ENCODE results near the gene MBNL1. TPM values are rescaled to one million over a fixed set of nuclear protein-coding genes. Genes with fewer than 3 reads are reported as not detected.

The MBNL1 gene
- total and polyA plus RNA-seq, 4 donors = 17.1 to 110 (median 62.3) TPM

- peak; percentile 75 to 77 for TF ChIP-seq HNF4A (conservative IDR thresholded peaks at IDR 0.05)
- peak in 1 of 2 donors; percentile 16 for TF ChIP-seq JUND (IDR thresholded peaks at IDR 0.05)
These were observed 46.1 kb downstream of the MBNL1 start (continued) for GRCh38 chr3:152314677-152315353.

GRCh38 chr3:152315623-152316022, 46.9 kb downstream of the MBNL1 start:
- 65% methylated on average over 6 of the region's 6 CpGs for WGBS
- Histone ChIP-seq H3K27ac (ENCODE audit: low read depth in 1 of 2, low read length in 2 of 2) (peak overlapping the region; percentile 37 to 79), H3K4me3 (ENCODE audit: low read depth in 1 of 3, low read length in 3 of 3) (no peak overlapping the region), H3K27me3 (ENCODE audit: control insufficient read depth in 4 of 4, insufficient read depth in 4 of 4, low read length in 3 of 4) (no peaks in the 10 kb centered on the region), H3K9ac (ENCODE audit: low read depth in 1 of 2, low read length in 2 of 2) (no peak overlapping the region), H3K4me1 (ENCODE audit: control insufficient read depth in 4 of 4, insufficient read depth in 4 of 4, low read length in 3 of 4) (peaks cover 7 to 21% (median 11%) of the 10 kb centered on the region in 4 donors), H3K9me3 (ENCODE audit: control insufficient read depth in 4 of 4, low read length in 3 of 4) (no peaks in the 10 kb centered on the region), H3K36me3 (ENCODE audit: control insufficient read depth in 4 of 4, insufficient read depth in 3 of 4, low read depth in 1 of 4, low read length in 3 of 4) (no peaks in the 10 kb centered on the region)
- no peak for DNase-seq (ENCODE audit: low spot score)
- TF ChIP-seq REST (IDR thresholded peaks at IDR 0.05) = no peak
- TF ChIP-seq RXRA (IDR thresholded peaks at IDR 0.05) = peak in 1 of 2 donors; percentile 30
- TF ChIP-seq ZBTB33 (IDR thresholded peaks at IDR 0.05) = no peak
- peak in 1 of 2 donors; percentile 34 for TF ChIP-seq RAD21 (IDR thresholded peaks at IDR 0.05)
- peak; percentile 7 for TF ChIP-seq MAX (IDR thresholded peaks at IDR 0.05)
- TF ChIP-seq JUND (IDR thresholded peaks at IDR 0.05) = no peak
- peak in 1 of 2 donors; percentile 11 for TF ChIP-seq EGR1 (IDR thresholded peaks at IDR 0.05; ENCODE audit: low read depth in 2 of 2)
- no peak for TF ChIP-seq FOXA2 (IDR thresholded peaks at IDR 0.05)
- peak; percentile 54 for TF ChIP-seq SP1 (IDR thresholded peaks at IDR 0.05)
- TF ChIP-seq HNF4G (IDR thresholded peaks at IDR 0.05) = no peak
- TF ChIP-seq NR2F2 (IDR thresholded peaks at IDR 0.05) = no peak
- peak; percentile 43 to 58 for TF ChIP-seq HNF4A (conservative IDR thresholded peaks at IDR 0.05)
- TF ChIP-seq TAF1 (conservative IDR thresholded peaks at IDR 0.05) = no peak
- no peak for TF ChIP-seq YY1 (IDR thresholded peaks at IDR 0.05)
- peak; percentile 5 for TF ChIP-seq FOXA1 (IDR thresholded peaks at IDR 0.05)
- TF ChIP-seq ATF3 (IDR thresholded peaks at IDR 0.05) = no peak
- peak in 1 of 2 donors; percentile 11 for TF ChIP-seq GABPA (IDR thresholded peaks at IDR 0.05 in 1 of 2, conservative IDR thresholded peaks at IDR 0.05 in 1 of 2)
- no peak for TF ChIP-seq CTCF (IDR thresholded peaks at IDR 0.05; ENCODE audit: low read depth, low read length, missing input control)

All from liver (tissue), 9 donors.